Activated gamma-delta T cell treated with Interleukin-2 at 50 U/mL for 16 hours (primary cell): ENCODE results near the gene ABL1.
"Not testable (repeated sequence)": the region's sequence is repeated elsewhere in the genome, so short reads cannot be mapped to it uniquely, and the experiment has no call there.

Source experiments
- DNase-seq: peaks from one replicate; pipeline ENCODE4 v3.0.0-alpha.2; 2020

The ABL1 gene

DNA sequence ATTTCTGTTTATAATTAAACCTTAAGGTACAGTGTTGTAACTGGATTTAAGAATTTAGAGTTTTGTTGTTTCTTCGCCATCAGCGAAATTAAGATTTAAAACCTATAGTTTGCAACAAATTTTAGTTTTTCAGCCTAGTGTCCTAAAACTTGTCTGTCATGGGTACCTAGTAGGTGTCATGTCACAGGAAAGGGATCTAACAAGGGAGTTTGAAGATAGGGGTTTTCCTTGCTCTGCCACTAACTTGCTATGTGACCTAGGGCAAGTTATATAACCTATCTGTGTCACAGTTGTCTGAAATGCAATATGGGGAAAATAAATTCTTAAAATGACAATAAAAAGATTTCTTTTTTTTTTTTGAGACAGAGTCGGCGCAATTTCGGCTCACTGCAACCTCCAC lies 9.2 kb upstream of the ABL1 start:
- DNase-seq: no peak

- no peak for DNase-seq
Measured at GRCh38 chr9:130829762-130830161, 5.3 kb upstream of the ABL1 start.

- no peak for DNase-seq
Measured at GRCh38 chr9:130830231-130830760, 4.8 kb upstream of the ABL1 start.

GRCh38 chr9:130831077-130831476 lies 4.0 kb upstream of the ABL1 start:
- no peak for DNase-seq

- DNase-seq: no peak
Measured at GRCh38 chr9:130833031-130833990, 1.7 kb upstream of the ABL1 start.

GRCh38 chr9:130835441-130836298 lies 616 bp downstream of the ABL1 start:
- DNase-seq: peak; percentile 11

GRCh38 chr9:130837002-130837511 lies 2.0 kb downstream of the ABL1 start:
- no peak for DNase-seq

DNA sequence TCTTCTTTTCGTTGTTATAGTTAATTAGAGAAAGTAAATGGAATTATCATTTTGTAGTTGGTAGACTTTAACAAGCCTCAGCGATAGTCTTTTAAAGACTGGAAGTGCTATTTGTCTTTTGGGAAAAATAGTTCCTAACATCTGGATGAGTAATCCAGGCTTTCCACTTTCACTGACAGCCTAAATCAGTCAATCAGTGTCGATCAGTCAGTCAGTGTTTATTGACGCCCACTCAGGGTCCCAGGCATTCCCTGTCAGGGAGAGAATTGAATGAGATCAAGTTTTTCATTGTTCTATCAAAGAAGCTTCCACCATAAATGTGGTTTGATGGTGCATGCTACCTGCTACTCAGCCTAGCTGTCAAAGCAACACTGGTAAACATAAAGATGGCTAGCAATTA lies 2.6 kb downstream of the ABL1 start:
- DNase-seq: no peak

GRCh38 chr9:130839132-130840111 lies 4.4 kb downstream of the ABL1 start:
- DNase-seq: no peak

DNA sequence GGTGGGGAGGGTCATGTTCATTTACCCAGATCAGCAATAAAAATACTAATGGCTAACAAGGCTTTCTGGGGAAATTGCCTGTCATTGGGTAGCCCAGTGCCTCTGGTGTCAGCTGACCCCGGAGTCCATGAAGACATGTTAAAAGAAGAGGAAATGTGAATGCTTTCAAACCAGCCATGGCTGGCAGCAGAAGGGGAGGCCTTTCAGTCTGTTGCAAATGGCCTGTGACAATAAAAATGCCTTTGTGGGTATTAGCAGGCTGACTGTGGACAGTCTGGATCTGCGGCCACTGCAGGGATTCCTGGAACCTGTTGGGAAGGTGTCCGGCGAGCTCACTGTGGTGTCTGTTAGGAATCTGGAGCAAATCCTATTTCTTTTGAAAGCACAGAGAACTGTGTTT lies 7.5 kb downstream of the ABL1 start:
- DNase-seq: no peak

DNA sequence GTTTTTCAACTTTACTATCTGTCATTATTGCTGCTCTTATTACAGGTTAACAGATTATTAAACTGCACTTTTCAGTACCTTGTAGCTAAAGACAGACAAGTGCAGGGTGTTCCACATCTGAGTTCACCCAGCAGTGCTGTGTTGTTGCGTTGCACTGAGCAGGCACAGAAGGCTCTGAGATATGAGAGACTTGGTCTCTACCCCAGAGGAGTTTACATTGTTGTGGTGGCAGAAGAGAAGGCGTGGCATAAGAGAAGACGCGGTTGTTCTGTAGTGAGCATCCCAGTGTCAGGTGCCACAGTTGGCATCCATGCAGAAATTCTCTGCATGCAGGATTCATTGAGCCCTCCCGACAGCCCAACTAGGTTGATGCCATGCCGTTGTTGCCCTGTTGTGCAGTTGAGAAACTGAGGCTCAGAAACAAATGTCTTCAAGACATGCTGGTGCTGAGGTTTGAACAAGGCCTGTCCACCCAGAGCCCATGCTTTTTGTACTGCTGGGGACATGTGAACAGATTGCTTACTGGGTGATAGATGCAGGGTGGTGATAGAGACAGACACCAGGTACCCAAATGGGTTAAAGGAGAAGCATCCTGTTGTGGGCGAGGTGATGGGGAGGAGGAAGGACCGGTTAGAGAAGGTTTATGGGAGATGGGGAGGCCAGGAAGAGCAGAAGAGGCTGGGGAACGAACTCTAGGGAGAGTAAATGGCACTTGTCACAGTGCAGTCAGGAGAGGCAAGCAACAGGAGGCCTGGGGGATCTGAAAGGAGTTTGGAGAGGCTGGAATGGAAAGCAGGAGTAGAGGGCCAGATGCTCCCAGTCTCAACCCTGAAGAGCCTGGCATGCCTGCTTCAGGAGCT lies 8.2 kb downstream of the ABL1 start:
- no peak for DNase-seq

DNA sequence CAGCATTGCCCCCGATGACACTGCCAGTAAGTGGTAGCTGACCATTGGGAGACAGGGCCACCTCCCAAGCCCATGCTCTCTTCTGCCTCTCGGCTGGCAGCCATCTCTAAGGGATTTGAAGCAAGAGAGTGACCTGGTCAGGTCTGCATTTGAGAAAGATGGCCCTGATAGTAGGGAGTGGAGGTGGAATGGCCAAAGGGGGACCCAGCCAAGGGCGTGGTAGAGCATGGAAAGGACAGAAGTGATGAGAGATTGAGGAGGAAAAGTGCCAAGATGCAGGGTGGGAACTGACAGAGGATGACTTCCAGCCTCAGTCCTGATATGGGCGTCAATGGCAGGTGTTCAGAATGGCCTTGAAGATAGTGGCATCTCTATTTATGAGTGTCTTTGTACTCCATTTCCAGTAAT lies 9.0 kb downstream of the ABL1 start:
- DNase-seq: no peak

DNA sequence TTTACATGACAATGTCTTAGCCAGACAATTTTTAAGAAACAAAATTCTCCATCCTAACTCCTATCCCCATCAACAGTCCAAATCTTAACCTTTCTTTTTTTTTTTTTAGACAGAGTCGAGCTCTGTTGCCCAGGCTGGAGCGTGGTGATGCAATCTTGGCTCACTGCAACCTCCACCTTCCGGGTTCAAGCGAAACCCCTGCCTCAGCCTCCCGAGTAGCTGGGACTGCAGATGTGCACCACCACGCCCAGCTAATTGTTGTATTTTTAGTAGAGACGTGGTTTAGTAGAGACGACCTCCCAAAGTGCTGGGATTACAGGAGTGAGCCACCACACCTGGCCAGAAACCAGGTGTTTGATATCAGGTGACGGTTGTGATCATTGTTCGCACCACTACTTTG lies 10.2 kb downstream of the ABL1 start:
- DNase-seq: no peak

DNA sequence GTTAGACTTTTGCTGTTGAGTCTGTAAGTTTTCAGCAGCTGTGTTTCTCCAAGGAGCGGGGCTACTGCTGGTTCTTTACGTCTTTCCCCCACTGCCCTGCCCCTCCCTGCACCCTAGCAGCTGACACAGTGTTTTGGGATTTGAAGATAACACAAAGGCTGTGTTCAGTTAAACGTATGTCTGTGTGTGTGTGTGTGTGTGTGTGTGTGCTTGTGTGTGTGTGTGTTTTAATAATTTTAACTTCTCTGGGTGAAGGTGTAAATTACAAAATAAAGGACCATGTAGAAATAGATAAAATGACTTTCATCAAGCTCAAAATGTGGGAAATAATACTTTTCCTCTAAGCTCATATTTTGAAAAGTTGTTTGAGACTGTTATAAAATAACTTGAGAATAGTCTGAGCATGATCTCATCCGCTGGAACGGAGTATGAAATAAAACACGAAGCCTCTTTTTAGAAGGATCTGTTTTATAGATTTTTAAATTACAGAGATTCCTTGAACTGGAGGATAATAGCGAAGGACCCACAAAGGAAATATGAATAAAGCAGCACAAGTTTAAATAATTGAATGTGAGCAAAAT lies 10.9 kb downstream of the ABL1 start:
- DNase-seq: no peak

DNA sequence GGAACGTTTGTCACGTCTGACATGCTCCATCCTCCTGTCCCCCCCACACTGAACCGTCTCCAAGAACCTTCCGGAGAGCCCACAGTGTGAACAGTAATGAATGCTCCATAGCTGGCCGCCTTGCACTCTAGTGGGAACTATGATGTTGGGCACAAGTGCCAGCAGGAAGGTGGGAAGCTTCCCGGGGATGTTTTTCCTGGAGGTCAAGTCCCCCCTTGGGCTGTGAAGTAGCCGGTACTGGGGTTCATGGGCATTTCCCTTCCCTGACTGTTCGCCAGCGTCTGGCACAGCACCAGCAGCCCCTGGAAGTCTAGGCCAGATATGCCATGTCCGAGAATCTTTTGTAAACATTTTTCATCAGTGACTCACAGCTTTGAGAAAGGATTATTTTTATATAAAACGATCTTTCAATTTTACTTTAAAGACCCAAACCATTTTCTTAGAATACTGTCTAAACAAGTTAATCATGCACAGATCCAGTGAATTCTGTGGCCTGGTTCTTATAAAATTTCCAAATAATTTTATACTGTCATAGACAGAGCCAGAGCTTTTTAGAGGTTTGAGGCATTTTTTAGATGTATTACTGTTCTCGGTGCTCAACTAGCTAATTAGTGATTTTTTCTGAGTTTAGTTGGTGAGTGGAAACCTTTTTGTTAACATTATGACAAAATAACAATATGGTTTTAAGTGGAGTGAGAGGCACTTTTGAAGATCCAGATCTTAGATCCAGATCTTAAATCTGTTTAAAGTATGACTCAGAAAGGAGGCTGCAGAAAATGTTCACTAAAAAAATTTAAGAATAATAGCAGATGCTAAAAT lies 11.6 kb downstream of the ABL1 start:
- DNase-seq: no peak

DNA sequence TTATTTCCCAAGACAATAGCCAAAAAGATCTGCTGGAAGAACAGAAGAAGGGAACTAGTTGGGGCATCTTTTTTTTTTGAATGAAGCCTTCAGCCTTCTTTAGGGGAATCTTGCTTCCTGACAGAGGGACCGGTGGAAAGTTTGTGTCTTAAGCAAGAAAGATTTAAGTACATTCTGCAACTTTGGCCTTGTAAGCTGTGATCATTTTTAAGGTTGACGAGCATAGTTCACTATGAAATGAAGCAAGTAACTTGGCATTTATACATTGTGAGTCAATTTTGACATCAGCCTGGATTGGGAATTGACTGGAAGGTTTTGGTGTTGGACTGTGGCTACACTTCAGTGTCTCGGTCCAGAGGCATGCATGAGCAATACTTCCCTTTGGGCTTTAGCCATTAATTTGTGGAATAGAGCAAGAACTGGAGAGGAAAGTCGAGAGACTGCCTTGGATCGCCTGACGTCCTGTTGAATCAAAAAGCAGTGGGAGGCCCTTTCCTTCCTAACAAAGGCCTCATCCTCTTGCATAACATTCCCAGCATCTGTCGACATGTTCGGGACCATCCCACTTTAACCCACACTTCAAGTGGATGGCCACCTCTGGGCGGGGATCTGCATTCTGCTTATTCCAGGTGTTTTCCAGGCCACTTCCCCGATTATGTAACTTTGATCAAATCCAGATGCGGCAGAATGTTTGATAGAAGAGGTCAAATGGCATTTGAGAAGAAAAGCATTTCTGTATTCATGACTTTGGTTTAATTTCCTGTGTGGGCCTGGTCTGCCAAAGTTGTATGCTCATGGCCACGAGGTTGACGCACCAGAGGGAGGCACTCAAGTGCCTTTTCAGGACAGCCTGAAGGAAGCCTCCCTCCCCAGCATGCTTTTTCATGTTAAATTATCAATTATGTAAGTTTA lies 12.5 kb downstream of the ABL1 start:
- DNase-seq: no peak

DNA sequence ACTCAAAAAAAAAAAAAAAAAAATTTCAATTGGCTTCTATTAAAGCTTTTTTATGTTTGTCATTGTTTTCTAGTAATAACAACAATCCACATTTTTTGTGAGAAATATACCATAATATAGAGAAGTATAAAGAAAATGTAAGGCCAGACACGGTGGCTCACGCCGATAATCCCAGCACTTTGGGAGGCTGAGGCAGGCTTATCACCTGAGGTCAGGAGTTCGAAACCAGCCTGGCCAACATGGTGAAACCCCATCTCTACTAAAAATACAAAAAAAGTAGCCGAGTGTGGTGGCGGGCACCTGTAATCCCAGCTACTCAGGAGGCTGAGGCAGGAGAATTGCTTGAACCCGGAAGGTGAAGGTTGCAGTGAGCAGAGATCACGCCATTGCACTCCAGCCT lies 13.5 kb downstream of the ABL1 start:
- not testable (repeated sequence) for DNase-seq

GRCh38 chr9:130849356-130849755 lies 14.3 kb downstream of the ABL1 start:
- DNase-seq: no peak

DNA sequence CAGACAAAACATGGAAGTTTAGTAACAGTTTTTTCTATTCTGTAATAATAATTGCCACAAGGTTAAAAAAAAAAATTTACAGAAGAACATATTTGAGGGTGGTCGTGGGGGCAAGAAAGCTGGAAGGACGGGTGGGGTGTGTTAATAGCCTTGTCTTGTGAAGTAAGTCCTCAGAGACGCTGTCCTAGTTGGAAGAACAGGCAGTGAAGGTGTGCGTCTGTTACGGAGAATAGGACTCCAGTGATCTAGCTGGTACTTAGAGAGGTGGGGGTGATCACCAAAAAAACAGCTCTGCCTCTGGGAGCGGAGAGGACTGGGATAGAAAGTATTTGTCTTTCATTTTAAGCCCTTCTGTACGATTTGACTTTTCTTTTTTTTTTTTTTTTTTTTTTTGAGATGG lies 17.7 kb downstream of the ABL1 start:
- DNase-seq: no peak
